GM18519 (cell line): ENCODE data around the gene SLC7A1.
"Not testable (repeated sequence)": the region's sequence is repeated elsewhere in the genome, so short reads cannot be mapped to it uniquely, and the experiment has no call there.

Source experiments
- ATAC-seq: cut with Tn5 transposase; IDR thresholded peaks from one replicate; pipeline ENCODE4 v1.9.1; 2021; ENCODE audit warnings: mild to moderate bottlenecking, moderate library complexity; ENCODE audit not compliant: unreplicated experiment, low FRiP score

SLC7A1 gene

DNA sequence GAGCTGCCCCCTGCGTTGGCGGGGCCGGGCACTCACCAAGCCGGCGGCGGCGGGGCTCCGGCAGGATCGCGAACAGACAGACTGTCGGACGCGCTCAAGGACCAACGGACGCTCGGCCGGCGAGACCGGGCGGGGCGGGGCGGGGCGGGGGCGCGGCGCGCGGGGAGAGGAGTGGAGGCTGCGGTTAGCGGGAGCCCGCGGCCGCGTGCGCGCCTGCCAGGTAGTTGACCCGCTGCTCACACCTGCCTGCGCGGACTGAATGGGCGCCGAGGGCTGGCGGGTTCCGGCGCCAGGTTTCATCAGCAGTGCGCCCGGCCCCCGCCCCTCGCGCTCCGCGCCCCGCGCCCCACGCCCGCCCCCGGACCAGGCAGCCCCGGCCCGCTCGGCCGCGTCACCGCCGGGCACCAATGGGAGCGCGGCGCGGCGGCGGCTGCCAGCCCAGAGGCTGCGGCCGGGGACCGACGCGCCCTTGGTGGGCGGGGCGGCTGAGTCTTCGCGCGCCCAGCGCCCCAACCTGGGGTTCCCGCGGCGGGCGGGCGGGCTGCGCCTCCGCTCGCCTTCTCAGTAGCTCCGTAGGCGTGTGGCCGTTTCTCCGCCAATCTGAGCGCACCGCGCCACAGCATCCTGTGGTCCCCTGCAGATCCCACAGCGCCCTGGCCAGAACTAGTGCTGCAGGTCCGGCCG, at the start of gene SLC7A1:
SLC7A1 (minus strand) TSS at position 309 of the 684 bp plus-strand sequence. CDS start 59,500 bp downstream, outside the sequence.
- peak; percentile 82 for ATAC-seq

GRCh38 chr13:29640665-29641064, 45.2 kb upstream of the SLC7A1 start:
- no peak for ATAC-seq

DNA sequence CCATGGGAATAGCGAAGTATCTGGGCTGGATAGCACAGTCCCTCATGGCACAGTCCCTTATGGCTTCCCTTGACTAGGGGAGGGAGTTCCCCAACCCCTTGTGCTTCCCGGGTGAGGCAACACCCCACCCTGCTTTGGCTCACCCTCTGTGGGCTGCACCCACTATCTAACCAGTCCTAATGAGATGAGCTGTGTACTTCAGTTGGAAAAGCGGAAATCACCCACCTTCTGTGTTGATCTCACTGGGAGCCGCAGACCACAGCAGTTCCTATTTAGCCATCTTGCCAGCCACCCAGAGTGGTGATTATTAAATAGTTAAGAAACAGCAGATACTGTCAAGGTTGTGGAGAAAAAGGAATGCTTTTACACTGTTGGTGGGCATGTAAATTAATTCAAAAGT, 41.3 kb upstream of the SLC7A1 start:
- not testable (repeated sequence) for ATAC-seq

DNA sequence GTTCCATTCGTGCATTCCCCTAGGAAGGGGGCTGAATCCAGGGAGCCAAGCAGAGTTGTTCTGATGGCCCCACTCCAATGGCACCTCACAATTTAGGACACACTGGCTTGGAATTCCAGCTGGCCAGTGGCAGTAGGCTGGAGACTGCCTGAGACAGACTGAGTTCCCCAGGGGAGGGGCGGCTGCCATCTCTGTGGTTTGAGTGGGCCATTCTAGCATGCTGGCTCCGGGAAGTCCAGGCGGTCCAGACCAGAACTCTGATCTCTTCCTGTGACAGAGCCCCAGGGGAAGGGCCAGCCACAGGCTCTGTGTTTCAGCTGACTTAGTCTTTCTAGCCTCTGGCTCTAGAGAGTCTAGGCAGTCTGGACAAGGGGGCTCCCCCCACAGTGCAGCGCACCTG, 29.5 kb upstream of the SLC7A1 start:
- ATAC-seq: no peak

DNA sequence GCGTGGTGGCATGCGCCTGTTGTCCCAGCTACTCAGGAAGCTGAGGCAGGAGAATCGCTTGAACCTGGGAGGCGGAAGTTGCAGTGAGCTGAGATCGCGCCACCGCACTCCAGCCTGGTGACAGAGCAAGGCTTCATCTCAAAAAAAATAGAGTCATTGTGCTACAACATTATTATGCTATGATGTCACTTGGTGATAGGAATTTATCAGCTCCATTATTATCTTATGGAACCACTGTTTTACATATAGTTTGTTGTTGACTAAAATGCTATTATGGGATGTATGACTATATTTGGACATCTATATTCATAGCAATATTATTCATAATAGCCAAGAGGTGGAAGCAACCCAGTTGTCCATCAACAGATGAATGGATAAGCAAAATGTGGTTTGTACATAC, 26.4 kb upstream of the SLC7A1 start:
- ATAC-seq: no peak

DNA sequence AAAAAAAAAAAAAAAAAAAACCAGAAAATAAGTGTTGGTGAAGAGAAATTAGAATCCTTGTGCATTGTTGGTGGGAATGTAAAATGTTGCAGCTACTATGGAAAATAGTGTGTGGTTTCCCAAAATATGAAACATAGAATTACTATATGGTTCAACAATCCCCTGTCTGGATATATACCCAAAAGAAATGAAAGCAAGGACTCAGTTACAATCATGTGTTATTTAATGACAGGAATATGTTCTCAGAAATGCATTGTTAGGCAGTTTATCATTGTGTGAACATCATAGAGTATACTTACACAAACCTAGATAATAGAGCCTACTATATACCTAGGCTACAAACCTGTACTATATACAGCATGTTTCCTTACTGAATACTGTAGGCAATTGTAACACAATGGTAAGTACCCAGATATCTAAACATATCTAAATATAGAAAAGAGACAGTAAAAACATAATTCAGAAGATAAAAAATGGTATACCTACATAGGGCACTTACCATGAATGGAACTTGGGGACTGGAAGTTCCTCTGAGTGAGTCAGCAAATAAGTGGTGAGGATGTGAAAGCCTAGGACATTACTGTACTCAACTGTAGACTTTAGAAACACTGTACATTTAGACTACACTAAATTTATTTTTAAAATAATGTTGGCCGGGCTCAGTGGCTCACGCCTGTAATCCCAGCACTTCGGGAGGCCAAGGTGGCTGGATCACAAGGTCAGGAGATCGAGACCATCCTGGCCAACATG, 25.7 kb upstream of the SLC7A1 start:
- ATAC-seq: no peak

- ATAC-seq: no peak
Measured at GRCh38 chr13:29619995-29620394, 24.5 kb upstream of the SLC7A1 start.

- no peak for ATAC-seq
Measured at GRCh38 chr13:29613101-29613500, 17.6 kb upstream of the SLC7A1 start.

- ATAC-seq: no peak
Measured at GRCh38 chr13:29607465-29607864, 12.0 kb upstream of the SLC7A1 start.

DNA sequence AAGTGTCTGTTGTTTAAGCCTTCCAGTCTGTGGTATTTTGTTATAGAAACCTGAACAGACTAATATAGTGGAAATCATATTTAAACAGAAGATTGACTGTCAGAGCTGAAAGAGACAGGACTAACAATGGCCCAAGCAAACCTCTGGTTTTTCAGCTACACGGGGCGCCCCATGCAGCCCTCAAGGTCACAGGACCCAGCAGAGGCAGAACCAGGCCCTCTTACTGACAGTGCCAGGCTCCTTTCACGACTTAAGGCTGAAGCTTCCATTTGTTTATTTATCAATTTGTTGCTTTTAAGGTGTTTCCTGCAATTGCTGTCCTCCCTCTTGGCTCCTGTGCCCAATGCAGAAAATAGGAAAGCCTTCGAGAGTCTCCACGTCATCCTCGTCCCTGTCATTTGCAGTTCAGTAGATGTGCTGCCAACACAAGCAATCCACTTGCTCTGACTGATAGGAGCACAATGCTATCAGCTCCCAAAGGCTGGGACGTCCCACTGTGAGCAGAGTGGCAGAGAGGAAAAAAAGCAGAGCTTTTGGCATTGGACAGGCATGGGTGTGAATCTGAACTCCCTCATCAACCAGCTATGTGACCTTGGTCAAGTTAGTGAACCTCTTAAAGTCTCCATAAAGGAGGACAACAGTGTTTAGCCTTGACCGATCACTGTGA, 10.5 kb upstream of the SLC7A1 start:
- ATAC-seq: no peak

GRCh38 chr13:29598321-29598720, 2.8 kb upstream of the SLC7A1 start:
- ATAC-seq: no peak

- ATAC-seq: no peak
Measured at GRCh38 chr13:29597706-29598105, 2.2 kb upstream of the SLC7A1 start.

DNA sequence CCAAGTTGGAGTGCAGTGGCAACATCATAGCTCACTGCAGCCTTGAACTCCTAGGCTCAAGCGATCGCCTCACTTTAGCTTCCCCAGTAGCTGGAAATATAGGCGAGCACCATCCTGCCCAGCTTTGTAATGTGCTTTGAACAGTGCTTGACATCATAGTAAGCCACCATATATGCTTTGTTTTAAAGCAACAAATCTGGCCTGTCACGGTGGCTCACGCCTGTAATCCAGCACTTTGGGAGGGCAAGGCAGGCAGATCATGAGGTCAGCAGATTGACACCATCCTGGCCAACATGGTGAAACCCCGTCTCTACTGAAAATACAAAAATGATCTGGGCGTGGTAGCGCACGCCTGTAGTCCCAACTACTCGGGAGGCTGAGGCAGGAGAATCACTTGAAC, 1.8 kb upstream of the SLC7A1 start:
- ATAC-seq: no peak

DNA sequence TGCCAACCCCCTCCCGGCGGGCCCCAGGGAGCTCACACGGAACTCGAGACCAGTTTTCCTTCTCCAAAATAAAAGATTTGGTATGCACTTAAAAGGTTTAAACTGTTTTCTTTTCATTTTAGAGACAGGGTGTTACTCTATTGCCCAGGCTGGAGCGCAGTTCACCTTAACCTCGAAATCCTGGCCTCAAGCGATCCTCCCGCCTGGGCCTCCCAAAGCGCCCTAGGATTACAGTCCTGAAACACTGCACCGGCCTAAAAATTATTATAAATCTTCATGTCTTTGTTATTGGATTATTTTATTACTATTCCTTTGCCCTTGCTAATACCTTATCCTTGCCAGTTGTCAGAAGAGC, 553 bp upstream of the SLC7A1 start:
- ATAC-seq: no peak

- ATAC-seq: peak; percentile 25
Measured at GRCh38 chr13:29594710-29595379, 643 bp downstream of the SLC7A1 start.

GRCh38 chr13:29594303-29594709, 1.2 kb downstream of the SLC7A1 start:
- peak; percentile 19 for ATAC-seq

DNA sequence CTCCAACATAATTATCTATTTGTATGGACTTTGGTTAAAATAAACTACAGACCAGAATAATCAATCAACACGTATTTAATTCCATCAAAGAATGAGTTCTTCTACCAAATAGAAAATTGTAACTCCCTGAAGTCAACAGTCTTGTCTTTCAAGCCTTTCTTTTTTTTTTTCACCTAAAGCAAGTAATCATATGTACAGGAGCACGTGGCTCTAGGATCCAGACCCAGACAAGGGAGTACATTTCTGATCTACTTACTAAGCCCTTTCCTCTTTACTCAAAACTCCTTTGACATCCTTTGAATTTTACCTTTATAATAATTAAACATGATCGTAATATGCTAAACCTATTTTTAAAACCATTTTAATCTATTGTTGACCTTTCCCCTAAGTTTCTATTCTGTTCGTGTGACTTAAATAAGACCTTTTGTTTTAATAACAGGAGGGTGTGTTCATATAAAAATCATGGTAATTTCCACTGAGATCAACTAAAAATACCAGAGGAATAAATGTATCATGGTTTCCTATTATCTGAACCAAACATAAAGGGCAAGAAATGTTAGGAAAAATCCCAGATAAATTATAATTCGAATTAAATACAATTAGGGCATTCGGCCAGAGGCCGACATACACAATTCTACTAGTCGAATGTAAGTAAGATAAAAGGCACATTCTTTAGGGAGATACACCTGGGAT, 1.7 kb downstream of the SLC7A1 start:
- no peak for ATAC-seq

DNA sequence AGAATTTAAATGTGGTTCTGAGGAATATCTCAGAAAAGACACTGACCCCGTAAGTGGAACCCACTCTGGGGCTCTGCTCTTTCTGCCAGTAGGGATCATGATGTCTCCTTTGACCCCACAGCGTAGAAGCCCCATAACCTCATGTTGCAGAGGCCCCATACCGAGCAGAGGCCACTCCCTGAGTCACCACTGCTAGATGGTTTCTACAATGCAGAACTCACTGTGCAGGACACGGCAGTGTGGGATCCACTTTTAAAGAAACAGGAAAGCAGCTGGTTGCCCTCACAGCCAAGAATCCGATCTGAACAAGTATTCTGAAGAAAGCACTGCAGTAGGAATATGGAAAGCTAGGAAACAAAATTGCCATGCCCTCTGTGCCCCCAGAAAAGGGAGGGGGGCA, 4.2 kb downstream of the SLC7A1 start:
- ATAC-seq: no peak

- ATAC-seq: no peak
Measured at GRCh38 chr13:29589967-29590366, 5.5 kb downstream of the SLC7A1 start.

- no peak for ATAC-seq
Measured at GRCh38 chr13:29589234-29589633, 6.3 kb downstream of the SLC7A1 start.

DNA sequence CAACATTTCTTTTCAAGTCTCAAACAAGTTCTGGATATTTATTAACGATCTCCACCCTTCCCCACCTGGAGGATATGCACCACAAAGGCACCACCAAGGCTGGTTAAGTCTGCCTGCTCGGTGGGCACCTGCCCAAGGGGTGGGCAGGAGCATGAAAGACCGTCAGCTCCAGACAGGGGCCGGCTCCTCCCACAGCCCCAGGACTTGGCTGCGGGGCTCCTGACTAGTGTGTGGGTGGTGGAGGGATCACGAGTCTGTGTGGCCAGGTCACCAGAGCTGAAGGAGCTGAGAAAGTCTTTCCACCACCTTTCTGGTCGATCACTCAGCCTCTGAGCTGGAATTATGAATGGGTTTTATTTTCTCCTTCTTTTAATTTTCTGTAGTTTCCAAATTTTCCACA, 7.8 kb downstream of the SLC7A1 start:
- no peak for ATAC-seq
